ENCODE measurements around the gene TPGS2.

DNA sequence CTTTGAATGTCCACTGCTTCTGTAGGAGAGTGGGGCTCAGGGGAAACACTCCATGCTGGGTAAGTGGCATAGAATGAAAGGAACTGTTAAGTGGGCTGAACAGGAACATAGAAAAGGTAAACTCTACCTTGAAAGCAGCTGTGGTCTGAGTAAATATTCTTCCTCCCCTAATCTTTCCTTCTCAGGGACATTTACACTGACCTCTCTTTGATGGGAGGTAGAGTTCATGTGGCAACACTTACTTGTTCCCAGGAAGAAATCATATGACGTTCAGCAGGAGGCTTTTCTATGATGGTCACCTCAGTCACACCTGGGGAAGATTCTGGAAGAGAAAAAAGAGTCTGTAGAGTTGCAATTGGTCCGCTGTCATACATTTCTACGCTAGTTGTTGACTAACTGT, 10.2 kb downstream of the TPGS2 start:
- no peak for TF ChIP-seq POLR2AphosphoS5 (IDR thresholded peaks at IDR 0.05; ENCODE audit: low read depth, low read length)
- TF ChIP-seq POLR2A (IDR thresholded peaks at IDR 0.05; ENCODE audit: low read depth, low read length), result no peak
- TF ChIP-seq TAF1 (IDR thresholded peaks at IDR 0.05; ENCODE audit: borderline replicate concordance, low read depth, low read length), result no peak
